GM12878 (cell line): Measurements from ENCODE around the gene ADAM10. TPM values are rescaled to one million over a fixed set of nuclear protein-coding genes. Genes with fewer than 3 reads are reported as not detected.

Experiments used
- ATAC-seq: fragments of 200-7000 bp; cut with Tn5 transposase; 3 replicates; pipeline ENCODE4 v1.9.1; 2020; ENCODE audit warnings: mild to moderate bottlenecking, moderate library complexity
- BruUV-seq: library from RNA; stranded (reverse); fragments of 400-500 nt; replicated peaks from 2 replicates; lab custom pipeline; 2021; lab: Mats Ljungman, UMichigan
- CTCF ChIA-PET: fragments of 300-600 bp; sonication (Branson Sonifier 250); formaldehyde crosslinking; extraction: SDS; loops from one replicate; lab custom pipeline; 2021; ENCODE audit warnings: inconsistent platforms; lab: Yijun Ruan, JAX
- POLR2A ChIA-PET: fragments of 350-600 bp; formaldehyde crosslinking; extraction: SDS; loops from one replicate; lab custom pipeline; 2021; ENCODE audit warnings: inconsistent platforms; lab: Charles Lee
- RAD21 ChIA-PET: fragments of 300-600 bp; sonication (Branson Sonifier 250); formaldehyde crosslinking; loops from one replicate; lab custom pipeline; 2023; ENCODE audit warnings: antibody characterized with exemption; ENCODE audit not compliant: unreplicated experiment; lab: Charles Lee
- SMC1A ChIA-PET: fragments of 300-600 bp; sonication (Branson Sonifier 250); formaldehyde crosslinking; loops from one replicate; lab custom pipeline; 2023; ENCODE audit not compliant: unreplicated experiment, uncharacterized antibody; lab: Charles Lee
- DNase-seq: peaks from one replicate; pipeline ENCODE4 v3.0.0-alpha.2; 2011; ENCODE audit warnings: low read depth, low spot score
- FAIRE-seq: peaks from 3 replicates; lab custom pipeline; 2011; peaks lifted over from hg19 to GRCh38; lab: Jason Lieb, UNC
- H2AFZ ChIP-seq: 2 replicates; pipeline ENCODE4 v1.6.0; 2011; ENCODE audit warnings: low read depth, low read length, control low read depth; ENCODE audit not compliant: control insufficient read depth
- H3K27ac ChIP-seq: 2 replicates; pipeline ENCODE4 v1.5.1; 2011; ENCODE audit warnings: control low read depth; ENCODE audit not compliant: control insufficient read depth, insufficient read depth
- H3K27me3 ChIP-seq, 2 experiments: replicated peaks in 1 of 2; 2 replicates each; pipeline versions ENCODE4 v1.6.0 to v1.6.1; 2011; ENCODE audit warnings: low read length in 1 of 2; ENCODE audit not compliant: control insufficient read depth in 2 of 2, insufficient read depth in 2 of 2
- H3K36me3 ChIP-seq, 2 experiments: 2 replicates each; pipeline ENCODE4 v1.5.1; 2011; ENCODE audit warnings: low read length in 1 of 2; ENCODE audit not compliant: control insufficient read depth in 2 of 2, insufficient read depth in 2 of 2
- H3K4me1 ChIP-seq: 2 replicates; pipeline ENCODE4 v1.6.1; 2011; ENCODE audit warnings: mild to moderate bottlenecking, low read length, moderate library complexity, mixed read lengths; ENCODE audit not compliant: control insufficient read depth, insufficient read depth
- H3K4me2 ChIP-seq: 2 replicates; pipeline ENCODE4 v1.6.0; 2011; ENCODE audit warnings: control low read depth; ENCODE audit not compliant: control insufficient read depth, insufficient read depth
- H3K4me3 ChIP-seq: fragments of 200-600 bp; sonication (generic); 2 replicates; pipeline ENCODE4 v1.5.1; 2016
- H3K79me2 ChIP-seq: 2 replicates; pipeline ENCODE4 v1.6.0; 2011; ENCODE audit warnings: low read length; ENCODE audit not compliant: control insufficient read depth, insufficient read depth
- H3K9ac ChIP-seq: 2 replicates; pipeline ENCODE4 v1.8.0; 2011; ENCODE audit warnings: low read length, control low read depth, mixed read lengths; ENCODE audit not compliant: control insufficient read depth, insufficient read depth
- H3K9me3 ChIP-seq: replicated peaks from 3 replicates; pipeline ENCODE4 v1.5.1; 2011; ENCODE audit warnings: mild to moderate bottlenecking, low read length; ENCODE audit not compliant: control insufficient read depth, insufficient read depth
- H4K20me1 ChIP-seq: 2 replicates; pipeline ENCODE4 v1.6.0; 2011; ENCODE audit not compliant: control insufficient read depth, insufficient read depth
- BACH1 ChIP-seq: fragments of 450-650 bp; IDR thresholded peaks from 2 replicates; pipeline ENCODE4 v1.6.1; 2017; ENCODE audit warnings: mild to moderate bottlenecking, borderline replicate concordance
- BMI1 ChIP-seq: fragments of 450-650 bp; IDR thresholded peaks from 2 replicates; pipeline ENCODE4 v1.6.1; 2016; ENCODE audit warnings: mild to moderate bottlenecking, moderate library complexity, borderline replicate concordance
- CHD2 ChIP-seq: IDR thresholded peaks from 2 replicates; pipeline ENCODE4 v1.6.1; 2011; ENCODE audit warnings: low read depth, low read length, improper control_type of control experiment, borderline replicate concordance
- EGR1 ChIP-seq, 2 experiments: IDR thresholded peaks; 1 replicate in 1 of 2; 2 replicates in 1 of 2; pipeline ENCODE4 v1.6.1; 2011 to 2012; ENCODE audit warnings: low read depth in 2 of 2, low read length in 2 of 2, borderline replicate concordance in 1 of 2, mild to moderate bottlenecking in 1 of 2, moderate library complexity in 1 of 2
- GABPA ChIP-seq: IDR thresholded peaks from 2 replicates; pipeline ENCODE4 v1.6.1; 2014; ENCODE audit warnings: antibody characterized with exemption, low read depth, mild to moderate bottlenecking, inconsistent platforms
- IKZF2 ChIP-seq, 2 experiments: fragments of 450-650 bp; IDR thresholded peaks; 2 replicates each; pipeline ENCODE4 v1.6.1; 2017; ENCODE audit warnings: mild to moderate bottlenecking in 2 of 2, moderate library complexity in 2 of 2
- IRF4 ChIP-seq: IDR thresholded peaks from 2 replicates; pipeline ENCODE4 v1.6.1; 2011; ENCODE audit warnings: low read depth, low read length
- NR2C1 ChIP-seq: fragments of 450-650 bp; IDR thresholded peaks from 2 replicates; pipeline ENCODE4 v1.6.1; 2017; ENCODE audit warnings: antibody characterized with exemption, mild to moderate bottlenecking, moderate library complexity
- POLR2AphosphoS2 ChIP-seq: IDR thresholded peaks from 2 replicates; pipeline ENCODE4 v1.6.1; 2011; ENCODE audit warnings: low read depth, mild to moderate bottlenecking, low read length, improper control_type of control experiment, moderate library complexity
- RAD51 ChIP-seq: fragments of 450-650 bp; IDR thresholded peaks from 2 replicates; pipeline ENCODE4 v1.6.1; 2016; ENCODE audit warnings: moderate library complexity, mild to moderate bottlenecking, inconsistent platforms
- RUNX3 ChIP-seq: IDR thresholded peaks from 2 replicates; pipeline ENCODE4 v1.6.1; 2012; ENCODE audit warnings: low read length, inconsistent platforms
- SREBF1 ChIP-seq: IDR thresholded peaks from 2 replicates; pipeline ENCODE4 v1.6.1; 2012; ENCODE audit warnings: mild to moderate bottlenecking, low read length
- STAT3 ChIP-seq: IDR thresholded peaks from 2 replicates; pipeline ENCODE4 v1.6.1; 2011; ENCODE audit warnings: low read depth, low read length, improper control_type of control experiment
- TARDBP ChIP-seq: IDR thresholded peaks from 2 replicates; pipeline ENCODE4 v1.6.1; 2016; ENCODE audit warnings: borderline replicate concordance
- TCF12 ChIP-seq: IDR thresholded peaks from 2 replicates; pipeline ENCODE4 v1.6.1; 2011; ENCODE audit warnings: low read depth, mild to moderate bottlenecking, low read length
- YY1 ChIP-seq: IDR thresholded peaks from 2 replicates; pipeline ENCODE4 v1.6.1; 2011; ENCODE audit warnings: low read depth, mild to moderate bottlenecking, low read length
- ZZZ3 ChIP-seq: IDR thresholded peaks from 2 replicates; pipeline ENCODE4 v1.6.1; 2011; ENCODE audit warnings: low read depth; ENCODE audit not compliant: control insufficient read depth, insufficient read length
- WGBS: methylation state at CpG from one replicate; pipeline ENCODE4 v1.1.6; 2016; ENCODE audit warnings: low lambda C conversion rate; ENCODE audit not compliant: insufficient replicate concordance, insufficient coverage; ENCODE audit errors: missing lambda C conversion rate; 5-methylcytosine and 5-hydroxymethylcytosine counted together
- in situ Hi-C: fragments of 300-500 bp; cut with MboI; formaldehyde crosslinking; loops from 9 replicates; pipeline ENCODE4 v1.14.3; 2018; ENCODE audit warnings: mixed read lengths
- intact Hi-C: fragments of 100-400 bp; cut with micrococcal nuclease; formaldehyde crosslinking; loops from one replicate; pipeline ENCODE4 v1.14.2; 2022; ENCODE audit not compliant: unreplicated experiment
- polyA plus RNA-seq, 11 experiments: library from polyadenylated mRNA; depleted of rRNA in 4 of 11; unstranded in 6 of 11; stranded (reverse) in 5 of 11; fragments of >200 nt; fragmentation: Nextera tagmentation in 4 of 11; fragmentation: Illumina TruSeq in 1 of 11; extraction: Ambion mirVana in 4 of 11; extraction: Trizol in 1 of 11; gene quantifications; 1 replicate in 1 of 11; 2 replicates in 10 of 11; pipeline versions ENCODE4 v1.2.1 to v1.2.3, GENCODE V29; 2011 to 2016; ENCODE audit warnings: inconsistent platforms in 2 of 11, missing spikeins in 2 of 11, low read depth in 1 of 11
- total RNA-seq, 4 experiments: library from RNA; depleted of rRNA in 3 of 4; stranded (reverse); fragments of >200 nt in 3 of 4; fragmentation: Illumina TruSeq in 1 of 4; extraction: Trizol in 1 of 4; gene quantifications; 2 replicates each; pipeline versions ENCODE4 v1.2.1 to v1.2.3, GENCODE V29; 2013 to 2021
- TF ChIP-seq, protein P1 (sequence below): IDR thresholded peaks from 2 replicates; pipeline ENCODE4 v1.6.1; 2012; ENCODE audit warnings: mild to moderate bottlenecking, low read depth, low read length
- TF ChIP-seq, protein P2 (sequence below): fragments of 450-650 bp; IDR thresholded peaks from 2 replicates; pipeline ENCODE4 v1.6.1; 2018; ENCODE audit warnings: borderline replicate concordance, mild to moderate bottlenecking; ENCODE audit not compliant: partially characterized antibody

The ADAM10 gene
- total and polyA plus RNA-seq, 10 of the 15 experiments (the other 5 are each of a cell fraction or from before 2014, with no cell fraction given), result 10.0 to 88.9 (median 51.7) TPM

DNA sequence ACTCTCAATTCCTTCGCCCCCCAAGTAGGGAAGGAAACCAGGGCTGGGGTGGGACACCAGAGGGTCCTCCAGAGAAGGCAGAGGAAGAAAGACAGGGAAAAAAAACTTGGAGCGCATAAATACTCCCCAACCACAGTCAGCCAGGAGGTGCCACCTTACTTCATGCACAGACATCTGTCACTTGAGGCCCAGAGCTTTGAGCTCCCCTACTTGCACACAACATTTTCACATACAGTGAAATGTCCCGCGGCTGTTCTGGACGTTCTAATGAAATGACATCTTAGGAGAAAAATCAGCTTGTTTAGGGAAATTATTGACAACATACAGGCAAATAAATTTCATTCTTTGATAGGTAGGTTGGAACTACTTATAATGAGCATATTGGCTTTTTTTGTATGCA, 204.8 kb downstream of the ADAM10 start (continued):
- TF ChIP-seq, protein P1, sequence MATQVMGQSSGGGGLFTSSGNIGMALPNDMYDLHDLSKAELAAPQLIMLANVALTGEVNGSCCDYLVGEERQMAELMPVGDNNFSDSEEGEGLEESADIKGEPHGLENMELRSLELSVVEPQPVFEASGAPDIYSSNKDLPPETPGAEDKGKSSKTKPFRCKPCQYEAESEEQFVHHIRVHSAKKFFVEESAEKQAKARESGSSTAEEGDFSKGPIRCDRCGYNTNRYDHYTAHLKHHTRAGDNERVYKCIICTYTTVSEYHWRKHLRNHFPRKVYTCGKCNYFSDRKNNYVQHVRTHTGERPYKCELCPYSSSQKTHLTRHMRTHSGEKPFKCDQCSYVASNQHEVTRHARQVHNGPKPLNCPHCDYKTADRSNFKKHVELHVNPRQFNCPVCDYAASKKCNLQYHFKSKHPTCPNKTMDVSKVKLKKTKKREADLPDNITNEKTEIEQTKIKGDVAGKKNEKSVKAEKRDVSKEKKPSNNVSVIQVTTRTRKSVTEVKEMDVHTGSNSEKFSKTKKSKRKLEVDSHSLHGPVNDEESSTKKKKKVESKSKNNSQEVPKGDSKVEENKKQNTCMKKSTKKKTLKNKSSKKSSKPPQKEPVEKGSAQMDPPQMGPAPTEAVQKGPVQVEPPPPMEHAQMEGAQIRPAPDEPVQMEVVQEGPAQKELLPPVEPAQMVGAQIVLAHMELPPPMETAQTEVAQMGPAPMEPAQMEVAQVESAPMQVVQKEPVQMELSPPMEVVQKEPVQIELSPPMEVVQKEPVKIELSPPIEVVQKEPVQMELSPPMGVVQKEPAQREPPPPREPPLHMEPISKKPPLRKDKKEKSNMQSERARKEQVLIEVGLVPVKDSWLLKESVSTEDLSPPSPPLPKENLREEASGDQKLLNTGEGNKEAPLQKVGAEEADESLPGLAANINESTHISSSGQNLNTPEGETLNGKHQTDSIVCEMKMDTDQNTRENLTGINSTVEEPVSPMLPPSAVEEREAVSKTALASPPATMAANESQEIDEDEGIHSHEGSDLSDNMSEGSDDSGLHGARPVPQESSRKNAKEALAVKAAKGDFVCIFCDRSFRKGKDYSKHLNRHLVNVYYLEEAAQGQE, result no peak
- no peak for TF ChIP-seq STAT3
- TF ChIP-seq BMI1, result no peak
- TF ChIP-seq GABPA, result no peak
- TF ChIP-seq CHD2, result no peak

DNA sequence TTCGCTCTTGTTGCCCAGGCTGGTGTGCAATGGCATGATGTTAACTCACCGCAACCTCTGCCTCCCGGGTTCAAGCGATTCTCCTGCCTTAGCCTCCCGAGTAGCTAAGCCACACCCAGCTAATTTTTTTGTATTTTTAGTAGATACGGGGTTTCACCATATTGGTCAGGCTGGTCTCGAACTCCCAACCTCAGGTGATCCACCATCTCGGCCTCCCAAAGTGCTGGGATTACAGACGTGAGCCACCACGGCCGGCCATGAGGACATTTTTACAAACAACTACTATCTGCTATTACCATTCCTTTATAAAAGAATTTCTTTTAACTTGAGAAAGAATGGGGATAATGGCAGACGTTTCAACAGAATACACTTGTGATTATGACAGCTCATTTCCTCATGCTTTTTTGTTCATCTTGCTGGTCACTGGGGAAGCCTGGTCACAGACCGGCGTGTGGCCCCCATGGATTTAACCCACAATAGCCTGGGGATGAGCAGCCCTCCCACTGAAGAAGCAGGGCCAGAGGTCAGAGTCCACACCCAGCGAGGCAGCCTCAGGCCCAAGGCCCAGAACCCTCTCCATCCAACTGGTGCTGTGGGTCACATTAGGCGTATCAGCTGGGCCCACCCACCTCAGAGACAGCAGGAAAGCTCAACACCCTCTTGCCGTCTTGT, 205.7 kb downstream of the ADAM10 start:
- CTCF ChIA-PET, result interaction anchor here (0.9 kb wide), 1 partner anchor 13 kb away, joined by 3 read pairs; no protein-coding TSS in a partner anchor
- SMC1A ChIA-PET, result no interaction called here
- Histone ChIP-seq H3K9ac (no peak overlapping the region), H4K20me1 (no peaks in the 10 kb centered on the region), H3K27ac (no peak overlapping the region), H3K79me2 (no peaks in the 10 kb centered on the region), H3K4me2 (no peak overlapping the region), H3K4me1 (no peaks in the 10 kb centered on the region), H3K9me3 (no peaks in the 10 kb centered on the region), H3K4me3 (no peak overlapping the region), H3K36me3 (no peaks in the 10 kb centered on the region), H2AFZ (no peak overlapping the region), H3K27me3 (no peaks in the 10 kb centered on the region)
- BruUV-seq, result no TSS peak
- FAIRE-seq, result no peak
- in situ Hi-C loops, result no loop called here
- intact Hi-C loops, result no loop called here
- WGBS, result 61% methylated on average over 16 of the region's 17 CpGs
- RAD21 ChIA-PET, result interaction anchor here (0.7 kb wide), 1 partner anchor 226 kb away, joined by 3 read pairs; no protein-coding TSS in a partner anchor
- no peak for ATAC-seq
- POLR2A ChIA-PET, result interaction anchor here (0.6 kb wide), 1 partner anchor 182 kb away, joined by 3 read pairs; no protein-coding TSS in a partner anchor
- no peak for DNase-seq
- TF ChIP-seq EGR1 (IDR thresholded peaks at IDR 0.05; ENCODE audit: borderline replicate concordance in 1 of 2, low read depth in 2 of 2, low read length in 2 of 2) (no peak), TARDBP (no peak), IKZF2 (IDR thresholded peaks at IDR 0.05) (no peak), ZZZ3 (no peak), TCF12 (no peak), POLR2AphosphoS2 (no peak), RUNX3 (no peak), YY1 (no peak), IRF4 (no peak), NR2C1 (no peak), SREBF1 (no peak), BACH1 (no peak), RAD51 (no peak)
- TF ChIP-seq, protein P2, sequence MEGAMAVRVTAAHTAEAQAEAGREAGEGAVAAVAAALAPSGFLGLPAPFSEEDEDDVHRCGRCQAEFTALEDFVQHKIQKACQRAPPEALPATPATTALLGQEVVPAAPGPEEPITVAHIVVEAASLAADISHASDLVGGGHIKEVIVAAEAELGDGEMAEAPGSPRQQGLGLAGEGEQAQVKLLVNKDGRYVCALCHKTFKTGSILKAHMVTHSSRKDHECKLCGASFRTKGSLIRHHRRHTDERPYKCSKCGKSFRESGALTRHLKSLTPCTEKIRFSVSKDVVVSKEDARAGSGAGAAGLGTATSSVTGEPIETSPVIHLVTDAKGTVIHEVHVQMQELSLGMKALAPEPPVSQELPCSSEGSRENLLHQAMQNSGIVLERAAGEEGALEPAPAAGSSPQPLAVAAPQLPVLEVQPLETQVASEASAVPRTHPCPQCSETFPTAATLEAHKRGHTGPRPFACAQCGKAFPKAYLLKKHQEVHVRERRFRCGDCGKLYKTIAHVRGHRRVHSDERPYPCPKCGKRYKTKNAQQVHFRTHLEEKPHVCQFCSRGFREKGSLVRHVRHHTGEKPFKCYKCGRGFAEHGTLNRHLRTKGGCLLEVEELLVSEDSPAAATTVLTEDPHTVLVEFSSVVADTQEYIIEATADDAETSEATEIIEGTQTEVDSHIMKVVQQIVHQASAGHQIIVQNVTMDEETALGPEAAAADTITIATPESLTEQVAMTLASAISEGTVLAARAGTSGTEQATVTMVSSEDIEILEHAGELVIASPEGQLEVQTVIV, result no peak
